DOHH2 (cell line): ENCODE measurements around the gene DBET.

Experiments used
- EZH2phosphoT487 ChIP-seq: fragments of 200-600 bp; sonication (generic); IDR thresholded peaks from 2 replicates; pipeline ENCODE4 v1.6.1; 2017; ENCODE audit warnings: borderline replicate concordance, mild to moderate bottlenecking, antibody characterized with exemption, low read length, moderate library complexity, mixed read lengths
- TF ChIP-seq, protein P1 (sequence below): fragments of 200-600 bp; sonication (generic); IDR thresholded peaks from one replicate; pipeline ENCODE4 v1.5.1; 2014; ENCODE audit warnings: antibody characterized with exemption, mild to moderate bottlenecking, low read depth, low read length; ENCODE audit not compliant: poor library complexity, severe bottlenecking

DNA sequence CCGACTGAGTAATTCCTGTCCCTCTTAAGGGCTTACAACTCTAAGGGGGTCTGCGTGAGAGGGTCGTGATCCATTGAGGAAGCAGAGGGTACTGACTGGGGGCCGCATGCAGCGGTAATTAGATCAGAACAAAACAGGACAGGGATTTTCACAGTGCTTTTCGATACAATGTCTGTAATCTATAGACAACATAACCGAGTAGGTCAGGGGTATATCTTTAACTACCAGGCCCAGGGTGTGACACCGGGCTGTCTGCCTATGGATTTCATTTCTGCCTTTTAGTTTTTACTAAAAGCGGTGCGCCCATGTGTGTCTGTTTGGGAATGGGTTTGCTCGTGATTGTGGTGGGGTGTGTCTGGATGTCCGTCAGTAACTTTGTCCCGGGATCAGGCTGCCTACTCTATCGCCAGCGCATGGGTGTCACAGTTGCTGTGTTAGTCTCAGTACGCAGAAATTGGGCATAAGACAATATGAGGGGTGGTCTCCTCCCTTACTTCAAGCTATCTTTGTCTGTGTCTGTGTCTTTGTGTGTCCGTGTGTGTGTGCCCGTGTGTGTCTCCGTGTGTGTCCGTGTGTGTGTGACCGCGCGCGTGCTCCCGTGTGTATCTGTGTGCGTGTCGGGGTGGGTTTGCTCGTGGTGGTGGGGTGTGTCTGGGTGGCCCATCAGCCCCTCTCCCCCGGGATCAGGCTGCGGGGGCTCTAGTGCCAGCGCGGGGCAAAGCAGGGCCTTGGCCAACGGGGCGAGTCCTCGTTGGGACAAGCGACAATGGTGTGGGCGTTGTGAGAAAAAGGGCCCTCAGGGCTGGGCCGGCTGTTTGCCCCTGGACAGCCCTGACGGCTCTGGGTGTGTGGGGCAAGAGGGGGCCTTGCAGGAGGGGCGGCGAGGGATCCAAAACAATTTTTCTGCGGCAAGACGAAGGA lies 47.7 kb upstream of the DBET start:
- TF ChIP-seq, protein P1, sequence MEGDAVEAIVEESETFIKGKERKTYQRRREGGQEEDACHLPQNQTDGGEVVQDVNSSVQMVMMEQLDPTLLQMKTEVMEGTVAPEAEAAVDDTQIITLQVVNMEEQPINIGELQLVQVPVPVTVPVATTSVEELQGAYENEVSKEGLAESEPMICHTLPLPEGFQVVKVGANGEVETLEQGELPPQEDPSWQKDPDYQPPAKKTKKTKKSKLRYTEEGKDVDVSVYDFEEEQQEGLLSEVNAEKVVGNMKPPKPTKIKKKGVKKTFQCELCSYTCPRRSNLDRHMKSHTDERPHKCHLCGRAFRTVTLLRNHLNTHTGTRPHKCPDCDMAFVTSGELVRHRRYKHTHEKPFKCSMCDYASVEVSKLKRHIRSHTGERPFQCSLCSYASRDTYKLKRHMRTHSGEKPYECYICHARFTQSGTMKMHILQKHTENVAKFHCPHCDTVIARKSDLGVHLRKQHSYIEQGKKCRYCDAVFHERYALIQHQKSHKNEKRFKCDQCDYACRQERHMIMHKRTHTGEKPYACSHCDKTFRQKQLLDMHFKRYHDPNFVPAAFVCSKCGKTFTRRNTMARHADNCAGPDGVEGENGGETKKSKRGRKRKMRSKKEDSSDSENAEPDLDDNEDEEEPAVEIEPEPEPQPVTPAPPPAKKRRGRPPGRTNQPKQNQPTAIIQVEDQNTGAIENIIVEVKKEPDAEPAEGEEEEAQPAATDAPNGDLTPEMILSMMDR: no peak
- TF ChIP-seq EZH2phosphoT487: no peak
